ENCODE data around the gene KIF1A.

Gene KIF1A

DNA sequence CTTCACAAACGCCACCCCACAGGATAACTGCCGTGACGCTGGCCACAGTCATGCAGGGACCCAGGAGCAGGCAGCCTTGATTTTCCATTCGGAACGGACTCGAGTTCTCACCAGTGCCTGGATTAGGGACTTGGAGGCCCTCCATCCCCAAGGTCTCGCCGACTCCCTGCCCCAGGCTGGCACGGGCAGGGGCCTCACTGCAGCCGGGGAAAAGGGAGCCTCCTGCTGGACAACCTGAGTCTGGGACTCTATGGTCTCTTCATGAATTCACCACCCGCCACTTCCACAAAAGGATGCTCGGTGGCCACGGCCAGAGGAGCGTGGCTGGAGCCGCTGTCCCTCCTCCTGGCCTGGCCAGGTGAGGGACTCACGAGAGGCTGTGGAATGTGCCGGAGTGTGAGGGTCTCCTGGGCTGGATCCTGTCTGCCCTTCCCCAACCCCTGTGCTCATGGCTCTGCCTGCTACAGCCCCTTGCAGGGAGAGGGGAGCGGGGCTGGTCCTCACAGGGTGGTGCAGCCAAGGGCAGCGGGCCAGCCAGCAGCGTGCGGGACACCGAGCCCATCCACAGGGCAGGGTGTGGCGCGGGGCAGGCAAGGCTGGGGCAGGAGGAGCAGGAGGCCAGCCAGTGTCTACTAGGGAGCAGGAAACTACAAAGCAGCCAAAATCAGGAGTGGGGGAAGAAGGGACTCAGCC lies 86.1 kb downstream of the KIF1A start:
- Mint-ChIP-seq H3K4me3 (no peak overlapping the region), H3K36me3 (ENCODE audit: low read depth) (no peaks in the 10 kb centered on the region), H3K9me3 (no peaks in the 10 kb centered on the region), H3K4me1 (ENCODE audit: low read depth) (no peaks in the 10 kb centered on the region), H3K27me3 (peaks cover 4% of the 10 kb centered on the region), H3K27ac (no peak overlapping the region)
- intact Hi-C loops (cut with micrococcal nuclease), result no loop called here

DNA sequence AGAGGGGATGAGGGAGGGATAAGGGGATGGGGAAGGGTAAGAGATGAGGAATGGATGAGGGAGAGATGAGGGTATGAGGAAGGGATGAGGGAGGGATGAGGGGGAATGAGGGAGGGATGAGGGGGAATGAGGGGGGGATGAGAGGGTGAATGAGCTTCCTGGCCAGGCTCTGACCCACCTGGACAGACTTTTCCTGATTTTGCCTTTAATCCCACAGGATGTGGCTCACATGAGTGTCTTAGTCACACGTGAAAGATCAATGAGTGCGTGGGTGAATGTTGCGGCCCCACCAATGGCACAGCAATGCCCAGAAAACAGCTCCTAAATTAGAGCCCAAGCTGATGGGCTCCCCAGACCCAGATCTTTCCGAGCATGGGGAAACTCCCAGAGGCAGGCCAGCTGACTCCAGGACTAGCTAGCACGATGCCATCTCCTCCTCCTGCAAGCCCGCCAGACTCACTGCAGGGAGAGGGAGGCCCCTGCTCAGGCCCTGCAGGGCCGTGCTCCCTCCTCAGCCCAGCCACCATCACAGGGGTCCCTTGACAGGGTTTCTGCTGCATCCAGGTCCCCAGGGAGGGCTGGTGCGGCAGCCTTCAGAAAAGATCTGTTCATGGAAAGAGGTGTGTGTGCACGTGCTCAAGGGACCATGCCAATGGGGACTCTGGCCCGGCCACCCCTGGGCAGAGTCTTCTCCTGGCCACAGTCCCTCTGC lies 87.0 kb downstream of the KIF1A start:
- H3K27ac Mint-ChIP-seq, result no peak overlapping the region
- intact Hi-C loops (cut with micrococcal nuclease), result no loop called here
- H3K4me3 Mint-ChIP-seq, result no peak overlapping the region

DNA sequence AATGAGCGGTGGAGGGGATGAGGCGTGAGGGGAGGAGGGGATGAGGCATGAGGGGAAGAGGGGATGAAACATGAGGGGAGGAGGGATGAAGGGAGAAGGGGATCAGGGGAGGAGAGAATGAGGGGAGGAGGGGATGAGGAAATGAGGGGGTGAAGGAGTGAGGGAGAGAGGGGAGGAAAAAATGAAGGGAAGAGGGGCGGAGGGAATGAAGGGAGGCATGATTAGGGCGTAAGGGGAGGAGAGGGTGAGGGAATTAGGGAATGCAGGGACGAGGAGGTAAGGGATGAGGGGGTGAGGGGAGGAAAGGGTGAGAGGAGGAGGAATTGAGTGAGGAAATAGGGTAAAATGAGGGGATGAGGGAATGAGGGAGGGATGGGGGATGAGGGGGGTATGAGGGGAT lies 87.8 kb downstream of the KIF1A start:
- no peaks in the 10 kb centered on the region for H3K4me1 Mint-ChIP-seq (ENCODE audit: low read depth)
- intact Hi-C loops (cut with micrococcal nuclease), result no loop called here
- peaks cover 4% of the 10 kb centered on the region for H3K27me3 Mint-ChIP-seq
- H3K4me3 Mint-ChIP-seq, result no peak overlapping the region
- no peak overlapping the region for H3K27ac Mint-ChIP-seq
- H3K9me3 Mint-ChIP-seq, result no peaks in the 10 kb centered on the region
- no peaks in the 10 kb centered on the region for H3K36me3 Mint-ChIP-seq (ENCODE audit: low read depth)

More for the DNA sequence above, 87.0 kb downstream of the KIF1A start:
- no peaks in the 10 kb centered on the region for H3K4me1 Mint-ChIP-seq (ENCODE audit: low read depth)
- peaks cover 4% of the 10 kb centered on the region for H3K27me3 Mint-ChIP-seq
- H3K36me3 Mint-ChIP-seq (ENCODE audit: low read depth), result no peaks in the 10 kb centered on the region
- H3K9me3 Mint-ChIP-seq, result no peaks in the 10 kb centered on the region

DNA sequence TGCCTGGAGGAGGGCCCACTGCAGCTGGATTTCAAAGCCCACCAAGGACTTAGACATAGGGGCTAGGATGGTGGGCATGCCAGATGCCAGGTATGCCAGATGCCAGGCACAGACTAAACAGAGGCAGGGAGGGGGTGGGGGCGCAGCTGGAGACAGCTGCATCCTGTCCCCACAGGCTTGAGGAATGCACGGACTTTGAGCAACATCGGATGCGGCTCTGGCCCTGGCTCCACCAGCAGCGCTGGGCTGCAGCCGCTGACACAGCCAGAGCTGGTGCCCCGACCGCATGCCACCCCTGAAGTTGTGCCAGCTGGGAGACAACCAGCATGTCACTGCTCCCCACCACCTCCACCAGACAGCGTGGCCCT lies 88.9 kb downstream of the KIF1A start:
- Mint-ChIP-seq H3K36me3 (ENCODE audit: low read depth) (no peaks in the 10 kb centered on the region), H3K4me3 (no peak overlapping the region), H3K4me1 (ENCODE audit: low read depth) (no peaks in the 10 kb centered on the region), H3K9me3 (no peaks in the 10 kb centered on the region), H3K27me3 (peaks cover 6% of the 10 kb centered on the region), H3K27ac (no peak overlapping the region)
- intact Hi-C loops (cut with micrococcal nuclease), result no loop called here

DNA sequence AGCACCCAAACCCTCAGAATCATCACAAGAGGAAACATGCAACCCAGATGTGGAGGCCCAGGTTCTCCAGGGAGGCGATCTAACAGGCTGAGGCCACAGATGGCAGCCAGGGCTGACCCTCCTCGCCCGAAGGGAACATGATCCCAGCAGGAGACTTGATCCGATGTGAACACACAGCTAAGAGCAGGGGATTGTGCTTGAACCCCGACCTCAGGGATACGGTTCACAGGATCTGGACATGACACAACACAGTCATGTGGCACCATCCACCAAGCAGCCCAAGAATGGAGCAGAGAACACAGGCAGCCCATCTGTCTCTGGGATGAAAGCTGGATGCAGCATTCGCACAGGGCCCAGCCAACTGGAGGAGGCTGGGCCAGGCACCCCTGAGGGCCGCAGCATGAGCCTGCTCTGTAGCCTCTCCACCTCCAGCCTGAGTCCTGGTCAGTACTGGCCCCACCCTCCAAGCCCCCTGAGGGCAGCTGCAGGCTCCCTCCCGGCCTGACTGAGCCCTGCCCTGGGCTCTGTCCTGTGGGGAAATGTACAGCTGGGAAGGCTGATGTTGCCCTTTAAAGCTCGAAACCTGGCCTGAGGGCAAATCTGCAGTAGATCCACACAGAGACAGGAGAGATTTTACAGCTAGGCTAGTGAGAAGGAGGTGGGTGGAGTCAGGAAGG lies 89.4 kb downstream of the KIF1A start:
- Mint-ChIP-seq H3K27ac (no peak overlapping the region), H3K27me3 (peaks cover 6% of the 10 kb centered on the region), H3K4me1 (ENCODE audit: low read depth) (no peaks in the 10 kb centered on the region), H3K36me3 (ENCODE audit: low read depth) (no peaks in the 10 kb centered on the region), H3K9me3 (no peaks in the 10 kb centered on the region), H3K4me3 (no peak overlapping the region)
- intact Hi-C loops (cut with micrococcal nuclease), result no loop called here

DNA sequence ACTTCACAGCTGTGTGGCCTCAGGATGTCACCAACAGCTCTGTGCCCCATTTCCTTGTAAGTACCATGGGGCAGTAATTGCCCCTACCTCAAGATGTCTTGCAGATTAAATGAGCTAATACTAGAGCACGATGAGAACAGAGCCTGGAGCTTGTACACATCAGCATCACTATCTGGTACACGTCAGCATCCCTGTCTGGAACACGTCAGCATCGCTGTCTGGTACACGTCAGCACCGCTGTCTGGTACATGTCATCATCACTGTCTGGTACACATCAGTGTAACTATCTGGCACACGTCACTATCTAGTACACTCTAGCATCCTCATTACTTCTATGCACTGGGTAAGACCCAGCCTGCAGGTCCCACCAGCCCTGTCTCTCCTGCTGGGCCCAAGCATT lies 91.2 kb downstream of the KIF1A start:
- H3K4me3 Mint-ChIP-seq, result no peak overlapping the region
- no peaks in the 10 kb centered on the region for H3K36me3 Mint-ChIP-seq (ENCODE audit: low read depth)

DNA sequence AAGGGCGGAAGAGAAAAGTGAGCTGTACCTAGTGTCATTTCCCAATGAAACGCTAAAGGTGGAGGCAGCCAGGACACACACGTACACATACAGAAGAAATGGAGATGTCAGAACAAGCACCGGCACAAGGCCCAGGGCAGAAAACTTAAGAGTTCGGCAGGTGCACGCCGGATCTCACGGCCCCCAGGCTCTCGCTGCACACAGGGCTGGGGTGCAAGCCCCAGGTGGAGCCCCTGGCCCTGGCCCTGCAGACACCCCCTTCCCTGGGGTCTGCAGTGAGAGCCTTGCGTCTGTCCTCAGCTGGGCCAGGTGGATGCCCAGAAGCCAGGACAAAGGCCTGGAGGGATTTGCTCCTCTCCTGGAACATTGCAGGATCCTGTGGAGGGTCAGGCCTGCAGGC lies 91.7 kb downstream of the KIF1A start:
- Mint-ChIP-seq H3K9me3 (no peaks in the 10 kb centered on the region), H3K4me1 (ENCODE audit: low read depth) (no peaks in the 10 kb centered on the region), H3K36me3 (ENCODE audit: low read depth) (no peaks in the 10 kb centered on the region), H3K27me3 (peaks cover 6% of the 10 kb centered on the region), H3K4me3 (no peak overlapping the region), H3K27ac (no peak overlapping the region)
- intact Hi-C loops (cut with micrococcal nuclease), result no loop called here

More for the DNA sequence above, 91.2 kb downstream of the KIF1A start:
- intact Hi-C loops (cut with micrococcal nuclease), result no loop called here
- H3K27me3 Mint-ChIP-seq, result peaks cover 6% of the 10 kb centered on the region
- H3K27ac Mint-ChIP-seq, result no peak overlapping the region
- H3K9me3 Mint-ChIP-seq, result no peaks in the 10 kb centered on the region
- H3K4me1 Mint-ChIP-seq (ENCODE audit: low read depth), result no peaks in the 10 kb centered on the region

DNA sequence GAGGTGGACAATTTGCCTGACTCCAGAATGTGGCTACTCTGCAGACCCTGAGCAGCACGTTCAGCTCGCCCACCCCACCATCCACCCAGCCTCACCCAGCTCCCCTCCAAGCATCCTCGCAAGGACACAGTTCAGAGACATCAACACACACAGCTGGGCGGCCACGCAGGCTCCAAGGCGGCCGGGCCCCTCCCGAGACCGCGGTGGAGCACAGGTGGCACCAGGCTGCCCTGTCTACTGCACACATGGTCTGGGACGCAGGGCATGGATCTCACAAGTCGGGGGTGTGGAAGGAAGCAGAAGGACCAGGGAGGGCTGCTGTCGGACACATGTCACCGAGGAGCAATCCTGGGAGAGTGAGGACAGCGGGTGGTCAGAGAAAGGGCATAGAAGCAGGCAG lies 92.1 kb downstream of the KIF1A start:
- intact Hi-C loops (cut with micrococcal nuclease), result no loop called here
- Mint-ChIP-seq H3K27ac (no peak overlapping the region), H3K9me3 (no peaks in the 10 kb centered on the region), H3K4me1 (ENCODE audit: low read depth) (no peaks in the 10 kb centered on the region), H3K4me3 (no peak overlapping the region), H3K36me3 (ENCODE audit: low read depth) (no peaks in the 10 kb centered on the region), H3K27me3 (peaks cover 6% of the 10 kb centered on the region)

DNA sequence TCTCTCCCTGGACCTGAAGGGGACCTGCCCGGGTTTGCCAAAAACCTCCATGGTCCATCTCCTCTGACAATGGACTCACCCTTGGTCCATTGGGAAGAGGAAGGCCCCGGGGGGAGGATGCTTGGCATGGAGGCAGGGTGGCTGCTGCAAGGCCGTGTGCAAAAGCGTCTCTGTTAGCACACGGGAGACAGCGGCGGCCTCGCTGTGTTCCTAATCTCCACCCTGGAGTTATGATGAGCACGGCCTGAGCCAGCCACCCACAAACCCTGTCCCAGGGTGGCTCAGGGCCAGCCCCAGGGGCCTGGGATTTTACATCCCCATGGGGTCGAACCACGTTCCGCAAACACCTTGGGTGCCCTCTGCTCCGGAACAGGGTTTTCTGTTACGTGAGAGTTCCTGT lies 92.6 kb downstream of the KIF1A start:
- intact Hi-C loops (cut with micrococcal nuclease), result no loop called here
- peaks cover 6% of the 10 kb centered on the region for H3K27me3 Mint-ChIP-seq
- no peak overlapping the region for H3K27ac Mint-ChIP-seq
- H3K9me3 Mint-ChIP-seq, result no peaks in the 10 kb centered on the region
- H3K36me3 Mint-ChIP-seq (ENCODE audit: low read depth), result no peaks in the 10 kb centered on the region
- H3K4me3 Mint-ChIP-seq, result no peak overlapping the region
- no peaks in the 10 kb centered on the region for H3K4me1 Mint-ChIP-seq (ENCODE audit: low read depth)

DNA sequence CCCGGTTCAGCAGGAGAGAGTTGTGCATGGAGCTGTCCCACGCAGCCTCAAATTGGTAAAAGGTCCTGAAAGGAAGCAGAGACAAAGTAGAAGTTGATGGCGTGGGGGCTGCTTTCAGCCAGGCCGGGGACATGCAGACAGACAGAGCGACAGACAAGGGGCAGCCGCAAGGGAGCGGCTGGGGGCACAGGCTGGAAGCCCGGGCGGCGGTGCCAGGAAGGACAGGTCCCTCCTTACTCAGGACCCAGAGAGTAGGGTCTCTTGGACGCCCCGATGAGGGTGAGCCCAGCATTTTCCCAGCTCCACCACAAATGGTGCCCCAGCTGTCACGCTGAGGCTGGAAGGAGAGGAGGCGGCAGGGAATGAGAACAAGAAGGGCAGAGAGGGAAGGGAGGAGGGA lies 93.1 kb downstream of the KIF1A start:
- intact Hi-C loops (cut with micrococcal nuclease), result no loop called here
- peaks cover 5% of the 10 kb centered on the region for H3K27me3 Mint-ChIP-seq
- H3K27ac Mint-ChIP-seq, result no peak overlapping the region
- H3K36me3 Mint-ChIP-seq (ENCODE audit: low read depth), result no peaks in the 10 kb centered on the region
- H3K4me3 Mint-ChIP-seq, result no peak overlapping the region
- H3K9me3 Mint-ChIP-seq, result no peaks in the 10 kb centered on the region
- no peaks in the 10 kb centered on the region for H3K4me1 Mint-ChIP-seq (ENCODE audit: low read depth)

DNA sequence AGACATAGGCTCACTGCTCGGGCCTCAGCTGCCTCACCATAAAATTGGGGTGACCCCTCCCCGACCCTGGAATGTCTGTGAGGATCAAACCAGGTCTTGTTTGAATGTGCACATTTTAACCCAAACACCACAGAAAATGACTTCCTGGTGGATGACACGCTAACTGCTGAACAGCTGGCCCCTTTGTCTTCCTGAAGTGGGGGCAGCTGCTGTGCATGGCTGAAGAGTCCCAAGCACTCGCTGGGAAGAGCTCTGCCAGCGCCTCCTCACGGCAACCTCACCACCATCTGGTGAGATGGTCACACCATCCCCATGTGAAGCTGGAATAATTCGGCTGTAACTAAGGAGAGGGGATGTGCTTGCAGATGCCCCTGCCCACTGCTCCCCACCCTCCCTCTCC lies 94.3 kb downstream of the KIF1A start:
- peaks cover 3% of the 10 kb centered on the region for H3K27me3 Mint-ChIP-seq
- H3K9me3 Mint-ChIP-seq, result no peaks in the 10 kb centered on the region
- no peaks in the 10 kb centered on the region for H3K4me1 Mint-ChIP-seq (ENCODE audit: low read depth)
- no peak overlapping the region for H3K4me3 Mint-ChIP-seq
- intact Hi-C loops (cut with micrococcal nuclease), result no loop called here
- H3K27ac Mint-ChIP-seq, result no peak overlapping the region
- no peaks in the 10 kb centered on the region for H3K36me3 Mint-ChIP-seq (ENCODE audit: low read depth)

DNA sequence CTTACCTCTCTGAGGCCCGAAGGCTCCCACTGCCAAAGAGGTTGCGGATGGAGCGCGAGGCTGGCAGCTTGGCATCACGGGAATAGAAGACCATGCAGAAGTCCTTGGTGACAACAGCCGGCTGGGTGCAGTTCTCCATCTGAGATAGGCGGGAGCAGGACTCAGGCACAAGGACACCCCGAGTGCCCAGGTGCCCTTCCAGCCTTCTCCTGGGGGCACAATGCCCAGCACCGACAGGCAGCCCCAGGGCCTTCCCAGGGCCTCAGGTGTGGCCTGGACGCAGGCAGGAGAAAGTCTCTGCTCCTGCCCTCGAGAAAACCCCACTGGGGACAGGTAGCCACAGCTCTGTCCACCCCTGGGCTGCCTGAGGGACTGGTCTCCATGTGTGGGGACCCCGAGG lies 94.8 kb downstream of the KIF1A start:
- no peaks in the 10 kb centered on the region for H3K4me1 Mint-ChIP-seq (ENCODE audit: low read depth)
- no peaks in the 10 kb centered on the region for H3K36me3 Mint-ChIP-seq (ENCODE audit: low read depth)
- peaks cover 3% of the 10 kb centered on the region for H3K27me3 Mint-ChIP-seq
- H3K4me3 Mint-ChIP-seq, result no peak overlapping the region
- intact Hi-C loops (cut with micrococcal nuclease), result no loop called here
- no peak overlapping the region for H3K27ac Mint-ChIP-seq
- no peaks in the 10 kb centered on the region for H3K9me3 Mint-ChIP-seq

DNA sequence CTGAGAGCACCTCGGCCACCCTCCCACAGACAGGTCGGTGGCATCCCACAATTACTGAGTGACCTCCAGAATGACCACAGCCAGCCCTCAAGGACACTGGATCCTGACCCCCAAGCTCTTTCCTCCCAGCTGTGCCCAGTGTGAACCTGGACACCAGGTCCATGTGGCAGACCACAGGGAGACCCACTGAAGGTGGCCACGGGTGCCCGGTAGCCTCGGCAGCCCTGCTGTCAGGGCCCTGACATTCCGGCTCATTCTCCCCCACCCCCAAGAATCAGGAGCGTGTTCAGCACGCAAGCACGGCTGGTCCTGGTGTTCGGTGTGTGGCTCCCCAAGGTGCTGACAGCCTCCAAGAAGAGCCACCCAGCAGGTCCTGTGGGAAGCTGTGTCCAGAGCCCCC lies 95.6 kb downstream of the KIF1A start:
- intact Hi-C loops (cut with micrococcal nuclease), result no loop called here
- Mint-ChIP-seq H3K4me1 (ENCODE audit: low read depth) (no peaks in the 10 kb centered on the region), H3K9me3 (no peaks in the 10 kb centered on the region), H3K36me3 (ENCODE audit: low read depth) (no peaks in the 10 kb centered on the region), H3K27ac (no peak overlapping the region), H3K27me3 (peaks cover 2% of the 10 kb centered on the region), H3K4me3 (no peak overlapping the region)

DNA sequence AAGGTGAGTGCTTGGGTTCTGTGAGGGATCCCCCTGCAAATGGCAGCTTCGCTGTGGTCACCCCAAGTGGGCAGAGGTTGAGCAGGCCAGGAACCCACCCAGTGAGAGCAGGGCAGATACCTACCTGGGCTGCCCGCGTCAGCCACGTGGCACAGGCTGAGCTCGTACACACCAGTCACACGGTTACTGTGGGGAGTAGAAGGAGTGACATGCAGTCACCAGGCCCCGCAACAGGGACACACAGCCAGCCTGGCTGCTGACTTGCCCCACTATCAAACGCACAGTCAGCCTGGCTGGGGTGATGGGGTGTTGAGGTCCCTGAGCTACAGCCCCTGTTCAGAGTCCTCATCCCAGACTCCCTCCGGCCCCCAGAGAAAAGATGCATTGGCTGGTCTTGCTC lies 96.2 kb downstream of the KIF1A start:
- intact Hi-C loops (cut with micrococcal nuclease), result no loop called here
- Mint-ChIP-seq H3K27ac (no peak overlapping the region), H3K9me3 (no peaks in the 10 kb centered on the region), H3K4me3 (no peak overlapping the region), H3K36me3 (ENCODE audit: low read depth) (no peaks in the 10 kb centered on the region), H3K4me1 (ENCODE audit: low read depth) (no peaks in the 10 kb centered on the region), H3K27me3 (peaks cover 2% of the 10 kb centered on the region)
